Bronchial epithelial cell (primary cell): ENCODE measurements around the gene BST1. TPM values are rescaled to one million over a fixed set of nuclear protein-coding genes. Genes with fewer than 3 reads are reported as not detected.

Experiments used
- DNase-seq: peaks from one replicate; pipeline ENCODE4 v3.0.0-alpha.2; 2010; ENCODE audit warnings: low read depth
- FAIRE-seq: peaks from 2 replicates; lab custom pipeline; 2011; peaks lifted over from hg19 to GRCh38; lab: Jason Lieb, UNC
- H3K27me3 ChIP-seq: 2 replicates; pipeline ENCODE4 v1.5.1; 2011; ENCODE audit warnings: low read length; ENCODE audit not compliant: control insufficient read depth, insufficient read depth
- H3K36me3 ChIP-seq: 2 replicates; pipeline ENCODE4 v1.5.1; 2011; ENCODE audit warnings: low read length; ENCODE audit not compliant: control insufficient read depth, insufficient read depth
- H3K4me3 ChIP-seq: 2 replicates; pipeline ENCODE4 v1.5.1; 2011; ENCODE audit warnings: mild to moderate bottlenecking, low read depth, low read length, control low read depth
- CTCF ChIP-seq: IDR thresholded peaks from 2 replicates; pipeline ENCODE4 v1.5.1; 2011; ENCODE audit warnings: mild to moderate bottlenecking, moderate library complexity, low read length, control low read depth, inconsistent platforms; ENCODE audit not compliant: insufficient read depth, severe bottlenecking
- total RNA-seq: library from RNA; depleted of rRNA; stranded (reverse); fragments of >200 nt; gene quantifications from 2 replicates; pipeline ENCODE4 v1.2.1, GENCODE V29; 2014

BST1 gene
- total RNA-seq, 1 donor from 2014 or later: 0.79 TPM

- no peak for DNase-seq
- no peaks in the 10 kb centered on the region for H3K36me3 ChIP-seq
- no peak for TF ChIP-seq CTCF
- no peaks in the 10 kb centered on the region for H3K27me3 ChIP-seq
- no peak for FAIRE-seq
- H3K4me3 ChIP-seq: no peak overlapping the region
Observed at GRCh38 chr4:15771216-15772058, 68.6 kb downstream of the BST1 start.

- peak; percentile 82 for DNase-seq
- TF ChIP-seq CTCF: no peak
- Histone ChIP-seq H3K27me3 (peaks cover 8% of the 10 kb centered on the region), H3K4me3 (no peak overlapping the region), H3K36me3 (no peaks in the 10 kb centered on the region)
- FAIRE-seq: no peak
Observed at GRCh38 chr4:15774020-15774420, 71.2 kb downstream of the BST1 start.

DNA sequence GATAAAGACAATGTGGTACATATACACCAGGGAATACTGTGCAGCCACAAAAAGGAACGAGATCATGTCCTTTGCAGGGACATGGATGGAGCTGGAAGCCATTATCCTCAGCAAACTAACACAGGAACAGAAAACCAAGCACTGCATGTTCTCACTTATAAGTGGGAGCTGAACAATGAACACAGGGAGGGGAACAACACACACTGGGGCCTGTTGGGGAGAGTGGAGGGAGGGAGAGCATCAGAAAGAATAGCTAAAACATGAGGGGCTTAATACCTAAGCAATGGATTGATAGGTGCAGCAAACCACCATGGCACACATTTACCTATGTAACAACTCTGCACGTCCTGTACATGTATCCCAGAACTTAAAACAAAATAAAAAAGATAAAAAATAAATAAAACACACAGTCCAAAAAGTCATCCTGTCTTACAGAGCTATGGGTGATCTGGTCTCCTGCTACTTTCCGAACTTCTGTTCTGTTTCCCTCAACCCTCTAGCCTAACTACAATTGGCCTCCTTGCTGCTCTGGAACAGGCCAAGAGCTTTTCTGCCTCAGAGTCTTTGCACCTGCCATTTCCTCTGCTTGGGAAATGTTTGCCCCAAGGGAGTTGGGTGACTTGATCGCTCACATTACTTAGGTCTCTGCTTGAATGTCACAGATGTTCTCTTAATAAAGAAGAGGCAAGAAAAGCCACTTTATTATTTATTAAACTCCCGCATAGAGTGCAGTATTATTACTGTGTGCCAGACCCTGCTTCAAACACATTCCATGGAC, 74.2 kb downstream of the BST1 start:
- no peaks in the 10 kb centered on the region for H3K36me3 ChIP-seq
- FAIRE-seq (no peak), DNase-seq (no peak)
- H3K4me3 ChIP-seq: no peak overlapping the region
- peaks cover 8% of the 10 kb centered on the region for H3K27me3 ChIP-seq
- TF ChIP-seq CTCF: no peak

DNA sequence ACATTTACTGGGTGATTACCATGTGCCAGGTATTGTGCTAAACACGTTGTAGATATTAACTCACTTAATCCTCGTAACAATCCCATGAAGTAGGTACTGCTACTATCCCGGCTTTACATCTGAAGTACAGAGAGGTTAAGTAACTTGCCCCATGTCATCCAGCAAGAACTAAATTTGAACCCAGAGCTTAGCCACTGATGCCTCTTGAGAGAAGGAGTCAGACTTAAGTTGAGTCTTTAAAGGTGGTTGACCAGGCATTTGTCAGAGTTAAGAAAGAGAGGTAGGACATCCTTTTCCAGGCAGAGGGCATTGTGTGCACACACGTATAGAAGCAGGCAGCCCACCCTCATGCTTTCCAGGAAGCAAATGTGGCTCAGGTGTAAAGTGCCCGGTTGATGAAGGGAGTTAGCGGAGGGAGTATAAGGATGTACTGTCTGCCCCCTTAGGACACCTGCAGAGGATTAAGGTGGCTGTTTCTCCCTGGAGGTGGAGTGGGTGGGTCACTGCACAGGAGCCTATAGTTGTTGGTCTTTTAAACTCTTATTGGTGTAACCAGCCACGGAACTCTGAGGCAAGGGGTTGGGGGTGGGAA, 74.9 kb downstream of the BST1 start:
- Histone ChIP-seq H3K36me3 (no peaks in the 10 kb centered on the region), H3K27me3 (peaks cover 8% of the 10 kb centered on the region), H3K4me3 (no peak overlapping the region)
- FAIRE-seq (peak; percentile 94), DNase-seq (no peak)
- no peak for TF ChIP-seq CTCF

- TF ChIP-seq CTCF: no peak
- H3K4me3 ChIP-seq: peak within 1 kb of the TSS; percentile 25
- no peak for FAIRE-seq
- no peak for DNase-seq
- H3K27me3 ChIP-seq: peaks cover 10% of the 10 kb centered on the region
- no peaks in the 10 kb centered on the region for H3K36me3 ChIP-seq
Observed at GRCh38 chr4:15778289-15779241, 75.7 kb downstream of the BST1 start, which contains the start of gene CD38. Gene CD38, plus strand, starts transcription at chr4:15778328. Its CDS starts 87 bp downstream, at chr4:15778415.
